ENCODE measurements around the gene MICAL3.
A peak's percentile ranks its signal among the peaks of the same experiment; 100 is the strongest.

MICAL3 gene

DNA sequence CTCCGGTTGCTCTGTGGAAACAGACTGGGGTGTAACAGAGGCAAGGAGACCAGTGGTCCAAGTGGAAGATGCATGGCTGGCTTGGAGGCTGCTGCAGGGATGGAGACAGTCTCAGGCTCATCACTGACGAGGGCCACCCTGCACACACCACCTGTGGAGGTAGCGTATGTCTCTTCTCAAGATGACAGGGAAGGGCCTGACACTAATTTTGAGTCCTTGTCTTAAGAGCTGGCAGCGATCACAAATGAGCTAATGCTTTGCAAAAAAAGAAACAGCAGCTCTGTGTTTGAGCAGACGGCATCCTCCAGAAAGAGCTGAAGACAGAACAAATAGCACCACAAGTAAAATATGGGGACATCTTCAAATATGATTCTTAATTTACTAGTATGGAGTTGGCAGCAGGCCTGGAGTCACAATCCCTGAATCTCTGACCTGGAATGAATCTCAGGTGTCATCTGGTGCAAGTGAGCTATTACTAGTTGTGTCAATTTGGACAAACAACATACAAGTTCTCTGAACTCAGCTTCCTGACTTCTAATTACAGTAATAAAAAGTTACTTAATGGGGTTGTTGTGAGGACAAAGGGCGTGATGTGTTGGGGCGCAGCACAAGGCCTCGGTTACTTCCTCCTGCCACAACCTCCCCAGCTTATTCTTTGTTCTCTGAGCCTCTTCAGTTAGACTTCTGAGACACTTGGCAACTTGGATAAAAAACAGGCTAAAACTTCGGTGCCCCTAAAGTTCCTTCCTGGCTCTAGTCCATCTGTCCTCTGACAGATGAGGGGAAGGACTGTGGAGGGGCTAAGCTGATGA, 154.9 kb downstream of the MICAL3 start:
- DNase-seq (ENCODE audit: low read depth), result no peak

DNA sequence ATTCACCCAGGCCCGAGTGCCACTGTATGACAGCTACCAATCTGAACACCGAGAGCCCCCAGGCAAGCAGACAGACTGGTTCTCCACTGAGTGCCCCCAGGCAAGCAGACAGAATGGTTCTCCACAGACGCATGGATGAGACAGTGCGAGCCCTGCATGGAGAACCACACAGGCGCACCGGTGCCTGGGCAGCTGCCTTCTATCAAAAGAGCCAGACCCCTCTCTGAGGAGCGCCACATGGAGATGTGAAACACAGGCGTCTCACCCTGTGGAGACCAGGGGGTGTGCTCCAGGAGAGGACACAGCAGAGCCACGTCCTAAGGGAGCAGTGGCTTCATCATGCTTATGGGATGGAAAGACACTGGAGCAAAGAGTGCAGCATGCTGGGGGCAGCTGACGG, 155.6 kb downstream of the MICAL3 start:
- DNase-seq (ENCODE audit: low read depth), result no peak

DNA sequence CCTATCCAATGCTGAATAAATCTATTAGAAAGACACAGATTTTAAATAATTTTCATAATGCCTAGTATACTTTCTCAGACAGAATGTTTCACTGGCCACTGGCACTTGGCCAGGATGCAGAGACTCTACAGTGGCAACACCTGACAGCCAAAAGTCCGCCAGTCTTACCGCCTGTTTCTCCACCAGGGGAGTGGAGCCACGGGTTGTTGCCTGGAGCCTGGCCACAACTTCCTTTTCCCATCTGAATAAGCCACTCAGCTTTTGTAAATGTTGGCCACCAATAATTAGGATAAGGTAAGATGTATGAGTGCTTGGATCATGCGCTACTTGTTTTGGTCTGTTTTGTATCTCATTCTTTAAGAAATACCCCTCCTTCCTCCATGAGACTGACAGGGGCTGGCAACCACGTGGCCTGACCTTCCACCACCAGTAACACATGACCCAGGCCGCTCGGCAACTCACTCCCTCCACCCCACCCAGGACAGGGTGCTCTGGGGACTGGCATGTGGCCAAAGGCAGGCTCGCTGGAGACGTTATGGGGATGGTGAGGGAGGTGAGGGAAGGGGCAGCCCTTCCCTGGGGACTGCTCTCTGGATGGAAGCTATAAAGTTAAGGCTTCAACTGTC, 157.1 kb downstream of the MICAL3 start:
- no peak for DNase-seq (ENCODE audit: low read depth)

DNA sequence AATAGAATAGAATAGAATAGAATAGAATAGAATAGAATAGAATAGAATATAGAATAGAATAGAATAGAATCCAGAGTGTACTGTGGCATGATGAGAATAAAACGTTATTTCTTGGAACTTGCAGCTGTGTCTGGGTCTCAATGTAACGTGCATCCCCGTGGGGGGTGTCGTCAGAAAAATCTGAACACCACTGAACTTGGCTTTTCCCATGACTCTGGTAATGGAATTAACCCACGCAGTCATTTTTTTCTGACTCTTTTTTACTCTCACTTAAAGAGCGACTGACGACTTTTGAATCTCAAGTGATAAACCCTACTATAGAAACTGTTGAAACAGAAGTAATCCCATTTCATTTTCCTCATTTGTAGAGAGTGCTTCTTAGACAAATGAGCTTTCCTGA, 157.7 kb downstream of the MICAL3 start:
- no peak for DNase-seq (ENCODE audit: low read depth)

DNA sequence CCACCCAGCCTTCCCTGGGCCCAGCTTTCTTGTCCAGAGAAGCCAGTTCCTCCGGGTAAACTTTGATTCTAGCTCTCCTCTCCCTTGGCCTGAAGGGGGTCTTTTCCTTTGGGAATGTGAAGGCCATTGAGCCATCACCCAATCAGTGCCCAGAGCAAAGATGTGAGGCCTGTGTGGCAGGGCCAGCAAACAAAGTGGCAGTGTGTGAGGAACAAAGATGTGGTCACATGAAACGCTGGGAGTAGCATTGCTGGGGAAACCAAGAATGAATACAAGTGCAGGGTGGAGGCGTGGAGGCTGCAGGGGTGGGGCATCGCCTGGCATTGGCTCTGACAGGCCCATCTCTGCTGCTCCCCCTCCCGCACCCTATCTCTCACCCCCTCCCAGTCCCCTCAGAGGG, 158.2 kb downstream of the MICAL3 start:
- no peak for DNase-seq (ENCODE audit: low read depth)

DNA sequence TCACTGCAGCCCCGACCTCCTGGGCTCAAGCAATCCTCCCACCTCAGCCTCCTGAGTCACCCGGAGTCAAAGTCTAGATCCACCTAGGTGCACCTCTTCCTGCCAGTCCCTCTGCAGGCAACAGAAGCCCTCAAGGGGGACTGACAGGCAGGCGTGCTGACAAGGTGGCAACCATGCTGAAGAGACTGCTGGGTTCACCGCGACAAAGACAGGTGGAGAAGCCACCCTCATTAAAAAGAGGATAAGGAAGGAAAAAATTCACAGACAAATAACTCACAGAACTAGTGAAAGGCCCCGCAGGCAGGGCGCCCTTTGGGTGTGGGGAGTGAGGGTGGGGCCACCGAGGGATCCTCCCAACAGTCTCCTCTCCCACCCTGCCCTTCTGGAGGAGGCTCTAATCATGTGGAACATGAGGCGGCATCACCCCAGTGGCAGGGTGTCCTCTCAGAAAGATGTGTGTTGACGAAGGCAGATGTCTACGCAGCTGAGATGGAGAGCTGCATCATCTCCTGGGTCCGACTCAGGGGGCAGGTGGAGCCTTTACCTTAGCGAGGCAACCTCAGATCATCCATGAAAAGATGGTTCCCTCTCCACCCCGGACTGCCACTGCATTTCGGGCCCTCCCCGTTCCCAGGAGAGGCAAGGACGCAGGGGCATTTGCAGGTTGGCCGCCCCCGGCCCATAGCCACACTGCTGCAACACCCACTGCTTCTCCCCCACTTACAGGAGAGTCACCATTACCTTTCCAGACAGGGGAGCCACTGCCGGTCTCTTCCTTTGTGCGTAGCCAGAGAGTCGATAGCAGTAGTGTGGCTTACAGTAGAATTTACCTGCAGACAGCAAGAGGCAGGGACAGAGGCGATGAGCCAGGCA, 158.9 kb downstream of the MICAL3 start:
- DNase-seq (ENCODE audit: low read depth), result no peak

DNA sequence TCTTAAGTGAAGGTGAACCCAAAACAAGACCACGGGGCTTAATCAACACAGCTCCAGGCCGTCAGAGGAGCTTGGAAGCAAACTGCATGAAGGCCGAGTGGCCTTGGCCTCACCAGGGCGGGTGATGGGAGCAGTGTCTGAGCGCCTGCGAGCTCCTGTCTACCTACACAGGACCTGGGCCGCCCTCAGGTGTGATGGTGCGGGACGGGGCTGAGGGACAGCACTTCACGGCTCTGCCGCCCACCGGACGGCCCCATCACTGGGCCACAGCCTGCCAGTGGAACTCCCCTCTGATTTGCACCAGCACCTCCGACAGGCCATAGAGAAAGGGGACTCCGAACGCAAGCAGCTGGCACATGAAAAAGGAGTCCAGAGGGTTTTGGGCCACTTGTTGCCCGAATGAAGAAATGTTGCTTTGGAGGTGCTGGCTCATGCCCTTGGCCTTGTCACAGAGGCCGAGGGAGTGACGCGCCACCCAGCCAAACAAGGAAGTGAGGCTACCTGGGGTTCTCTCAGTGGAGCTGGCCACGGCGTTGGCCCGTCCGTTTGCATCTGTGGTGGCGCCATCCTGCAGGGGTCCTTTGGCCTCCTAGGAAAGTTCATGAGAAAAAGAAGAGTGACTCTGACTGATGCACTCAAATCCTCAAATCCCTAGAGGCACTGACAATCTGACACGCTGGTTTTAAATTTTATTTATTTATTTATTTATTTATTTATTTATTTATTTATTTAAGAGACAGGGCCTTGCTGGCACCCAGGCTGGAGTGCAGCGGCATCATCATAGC, 159.8 kb downstream of the MICAL3 start:
- DNase-seq (ENCODE audit: low read depth), result no peak

DNA sequence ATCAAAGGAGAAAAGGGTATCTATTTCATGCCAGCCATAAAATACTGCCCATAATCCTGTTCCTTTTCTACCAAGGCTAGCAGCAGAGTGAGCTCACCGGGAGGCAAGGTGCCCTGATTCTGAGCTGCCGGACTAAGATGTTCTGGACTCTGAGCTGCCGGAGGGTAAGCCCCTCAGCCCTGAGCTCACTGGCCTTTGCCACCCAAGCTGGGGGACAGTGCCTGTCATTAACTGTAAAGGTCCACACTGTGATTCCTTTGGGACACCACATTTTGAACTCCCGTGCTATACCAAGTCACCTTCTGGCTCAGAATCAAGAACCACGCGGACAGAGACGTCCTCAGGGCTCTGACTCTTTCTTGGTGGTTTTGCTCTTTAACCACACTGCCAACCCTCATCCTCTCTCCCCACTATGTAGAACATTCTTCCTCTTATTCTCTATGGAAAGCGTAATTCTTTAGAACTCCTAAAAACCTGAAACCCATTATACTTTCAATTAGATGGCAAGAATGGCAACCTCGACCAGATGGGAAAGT, 161.6 kb downstream of the MICAL3 start:
- DNase-seq (ENCODE audit: low read depth), result no peak

DNA sequence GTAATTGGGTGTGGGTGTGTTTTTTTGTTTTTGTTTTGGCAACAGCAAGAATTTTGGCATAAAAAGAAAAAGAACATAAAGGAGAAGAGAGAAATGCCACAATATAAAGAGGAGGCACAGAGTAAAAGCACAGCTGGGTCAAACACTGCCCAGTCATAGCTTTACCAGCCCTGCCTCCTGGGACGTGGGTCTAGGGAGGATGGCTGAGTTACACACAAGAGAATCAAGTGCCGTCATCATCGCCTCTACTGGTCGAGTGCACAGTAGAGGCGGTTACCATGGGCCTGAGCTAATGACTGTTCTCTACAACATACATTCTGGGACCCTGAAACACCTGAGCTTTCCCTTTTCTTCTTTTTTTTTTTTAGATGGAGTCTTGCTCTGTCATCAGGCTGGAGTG, 162.5 kb downstream of the MICAL3 start:
- no peak for DNase-seq (ENCODE audit: low read depth)

DNA sequence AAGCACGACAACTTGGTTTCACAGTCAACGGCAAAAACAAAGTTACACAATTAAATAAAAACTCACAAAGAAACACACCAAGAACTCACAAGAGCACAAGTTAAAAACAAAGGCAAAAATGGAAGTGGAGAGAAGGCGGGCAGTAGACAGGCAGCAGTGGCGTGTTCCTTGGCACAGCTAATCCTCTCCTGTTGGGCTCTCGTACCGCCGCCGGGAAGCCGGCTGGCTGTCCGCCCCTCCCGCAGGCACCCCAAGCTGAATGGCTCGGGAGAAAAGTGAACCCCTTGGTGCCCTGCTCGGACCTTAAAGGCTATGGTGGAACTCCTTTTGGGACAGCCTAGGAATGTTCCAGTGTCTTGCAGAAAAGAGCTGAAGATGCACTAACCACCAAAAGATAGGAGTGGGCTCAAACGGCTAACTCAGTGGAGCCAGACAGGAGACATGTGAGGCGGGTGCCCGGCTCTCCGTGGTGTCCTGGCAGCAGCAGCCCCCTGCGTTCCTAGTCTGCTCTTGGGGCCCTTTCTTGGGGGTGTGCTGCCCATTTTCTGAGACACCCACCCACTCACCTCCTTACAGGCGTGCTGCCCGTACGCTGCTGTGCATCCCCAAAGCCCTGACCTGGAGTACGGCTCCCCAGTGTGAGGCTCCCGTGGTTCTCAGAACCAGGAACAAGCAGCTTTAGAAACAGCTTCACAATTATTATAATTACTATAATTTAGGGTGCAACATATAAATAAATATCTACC, 164.0 kb downstream of the MICAL3 start:
- no peak for DNase-seq (ENCODE audit: low read depth)

DNA sequence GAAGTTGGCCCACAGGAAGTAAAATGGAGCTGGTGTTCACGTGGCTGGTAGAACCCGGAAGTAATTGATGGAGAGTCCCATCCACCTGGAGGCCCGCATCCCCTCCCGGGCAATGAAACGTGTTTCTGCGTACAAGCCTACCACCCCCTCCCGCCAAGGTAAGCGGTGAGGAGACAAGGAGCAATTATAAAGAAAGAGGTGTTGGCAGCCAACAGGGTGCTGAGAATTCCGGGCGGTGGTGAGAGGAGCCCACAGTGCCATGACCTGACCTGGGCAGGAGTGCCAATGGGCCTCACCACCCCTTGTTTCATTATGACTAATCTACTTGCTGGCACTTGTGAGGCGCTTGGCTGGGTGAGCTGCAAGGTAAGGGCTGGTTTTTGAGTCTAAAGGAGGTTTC, 166.3 kb downstream of the MICAL3 start:
- DNase-seq (ENCODE audit: low read depth), result no peak

DNA sequence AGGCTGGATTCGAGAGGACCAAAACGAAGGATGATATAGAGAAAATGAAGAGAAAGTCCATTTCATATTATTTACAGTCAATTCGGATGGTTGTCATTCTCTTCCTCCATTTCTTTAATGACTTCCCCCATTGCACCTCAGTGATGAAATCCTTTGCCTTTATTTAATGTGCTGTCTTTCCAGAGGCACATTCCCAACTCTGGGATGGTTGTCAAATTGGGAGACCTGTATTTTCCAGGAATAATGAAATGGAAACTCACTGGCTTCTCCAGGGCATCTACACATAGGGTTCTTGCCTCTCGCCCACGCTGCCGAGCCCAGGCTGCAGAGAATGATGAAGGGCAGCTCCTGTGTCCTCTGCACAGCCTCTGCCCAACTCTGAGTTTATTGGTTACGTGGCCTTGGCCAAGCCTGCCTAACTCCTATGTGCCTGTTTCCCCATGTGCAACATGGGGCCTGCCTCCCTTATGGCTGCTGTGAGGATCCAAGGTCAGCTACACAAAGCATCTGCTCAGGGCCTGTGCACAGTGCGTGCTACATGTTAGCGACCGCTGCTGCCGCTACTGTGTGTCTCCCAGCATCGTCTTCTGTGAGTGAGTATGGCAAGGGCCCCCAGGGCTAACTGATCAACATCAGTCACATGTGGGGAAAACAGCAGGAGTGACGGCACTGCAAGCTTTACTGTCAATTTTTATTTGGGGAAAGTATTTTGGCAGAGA, 168.6 kb downstream of the MICAL3 start:
- no peak for DNase-seq (ENCODE audit: low read depth)

DNA sequence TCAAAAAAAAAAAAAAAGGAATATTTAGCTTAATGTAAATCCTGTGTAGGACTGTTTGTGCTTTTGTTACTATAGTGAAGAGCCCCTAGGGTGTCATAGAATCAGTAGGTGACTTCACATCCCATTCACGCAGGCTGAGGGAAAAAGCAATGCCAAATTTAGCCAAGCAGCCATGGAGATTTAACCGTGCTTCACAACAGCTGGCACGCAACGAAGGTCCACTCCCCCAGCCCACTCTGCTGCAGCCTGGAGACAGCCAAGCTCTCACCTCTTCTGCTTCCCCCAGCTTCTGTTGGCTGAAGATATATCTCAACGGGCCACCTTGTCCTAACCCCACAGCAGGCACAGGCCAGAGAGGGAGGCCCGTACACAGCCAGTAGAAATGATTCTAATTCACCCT, 171.3 kb downstream of the MICAL3 start:
- no peak for DNase-seq (ENCODE audit: low read depth)

DNA sequence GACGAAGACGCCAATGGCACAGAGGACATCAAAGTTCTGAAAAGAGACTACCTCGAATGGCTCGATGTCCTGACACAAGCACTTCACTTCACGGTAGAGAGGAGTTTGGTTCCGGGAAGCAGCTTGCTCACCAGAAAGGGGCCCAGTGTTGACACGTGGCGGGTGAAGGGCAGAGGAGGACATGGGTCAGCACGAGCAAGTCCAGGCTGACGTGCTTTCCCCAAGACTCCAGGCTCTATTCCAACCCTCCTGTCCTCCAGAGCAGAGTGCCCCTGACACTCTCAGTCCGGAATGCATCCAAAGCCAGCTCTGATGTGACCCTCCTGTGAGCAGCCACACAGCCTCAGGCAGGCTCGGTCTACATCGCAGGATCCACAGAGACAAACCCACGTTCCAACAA, 172.6 kb downstream of the MICAL3 start:
- no peak for DNase-seq (ENCODE audit: low read depth)

DNA sequence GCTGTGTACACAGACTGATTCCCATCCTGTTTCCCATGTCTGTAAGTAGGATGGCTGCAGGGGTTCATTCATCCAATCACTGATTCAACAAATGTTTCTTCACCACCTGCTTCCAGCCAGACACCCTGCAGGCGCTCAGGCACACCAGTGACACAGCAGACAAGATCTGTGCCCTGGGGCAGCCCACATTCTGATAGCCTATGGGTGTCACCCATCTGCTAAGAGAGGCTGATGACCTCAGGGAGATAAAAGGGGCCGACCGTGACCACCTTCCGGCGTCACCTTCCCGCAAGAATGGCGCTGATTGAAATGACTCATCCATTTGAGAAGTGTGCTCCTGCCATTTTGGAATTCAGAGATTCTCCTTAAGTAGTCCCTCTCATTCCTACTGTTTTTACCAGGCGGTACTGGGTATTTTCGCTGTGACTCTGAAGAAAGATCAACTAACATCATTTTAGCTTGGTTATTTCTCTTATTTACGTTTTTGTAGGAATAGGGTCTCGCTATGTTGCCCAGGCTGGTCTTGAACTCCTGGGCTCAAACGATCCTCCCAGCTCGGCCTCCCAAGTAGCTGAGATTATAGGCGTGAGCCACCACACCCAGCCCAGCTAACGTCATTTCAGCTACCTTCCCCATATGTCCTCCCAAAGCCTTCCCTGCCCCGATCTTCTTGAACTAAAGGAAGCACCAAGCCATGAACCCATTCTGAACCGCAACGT, 176.8 kb downstream of the MICAL3 start:
- no peak for DNase-seq (ENCODE audit: low read depth)

DNA sequence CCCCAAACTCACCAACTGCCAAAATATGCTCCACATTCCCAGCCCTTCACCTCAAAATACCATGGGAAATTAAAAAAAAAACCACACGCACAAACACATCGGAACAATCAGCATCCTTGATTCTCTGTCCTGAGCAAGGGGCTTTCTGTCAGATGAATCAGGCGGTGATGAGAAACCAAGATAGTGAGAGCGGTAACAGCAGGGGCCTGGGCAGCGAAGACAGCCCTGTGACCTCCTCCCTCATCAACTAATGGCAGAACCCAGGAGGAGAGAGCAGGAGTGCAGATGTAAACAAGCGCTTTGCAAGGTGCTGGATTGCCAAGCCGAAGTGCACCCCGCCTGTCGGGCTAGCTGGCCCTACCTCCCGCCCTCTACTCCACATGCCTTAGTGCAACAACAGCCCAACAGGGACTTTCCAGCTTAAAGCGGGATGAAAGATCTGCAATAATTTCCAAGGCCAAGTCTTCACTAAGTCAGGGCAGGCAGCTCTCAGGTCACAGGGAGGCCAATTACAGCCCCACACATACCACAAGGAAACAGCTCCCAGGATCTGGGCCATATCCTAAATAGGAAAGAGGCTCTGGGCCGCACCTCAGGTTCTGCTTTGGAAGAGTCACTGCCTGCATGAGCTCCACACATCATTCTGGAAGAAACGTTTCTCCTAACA, 177.9 kb downstream of the MICAL3 start:
- DNase-seq (ENCODE audit: low read depth), result peak; percentile 49

DNA sequence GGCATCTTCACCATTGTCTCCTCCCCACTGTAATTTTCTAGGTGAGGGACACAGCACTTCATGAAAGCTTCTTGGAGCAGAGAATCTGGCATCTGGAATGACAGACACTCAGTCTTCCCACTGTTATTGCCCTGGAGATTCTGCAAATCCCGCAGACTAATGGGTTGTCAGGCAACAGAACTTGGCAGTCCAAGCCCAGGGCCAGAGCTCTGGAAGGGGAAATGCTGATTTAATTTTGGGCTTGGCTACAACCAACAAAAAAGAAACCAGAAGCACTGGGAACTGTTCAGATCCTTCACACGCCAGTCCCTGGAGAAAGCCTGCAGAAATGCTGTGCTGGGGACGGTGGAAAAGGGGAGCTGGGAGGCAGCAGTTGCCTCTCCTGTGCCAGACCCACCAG, 178.6 kb downstream of the MICAL3 start:
- DNase-seq (ENCODE audit: low read depth), result peak; percentile 62

DNA sequence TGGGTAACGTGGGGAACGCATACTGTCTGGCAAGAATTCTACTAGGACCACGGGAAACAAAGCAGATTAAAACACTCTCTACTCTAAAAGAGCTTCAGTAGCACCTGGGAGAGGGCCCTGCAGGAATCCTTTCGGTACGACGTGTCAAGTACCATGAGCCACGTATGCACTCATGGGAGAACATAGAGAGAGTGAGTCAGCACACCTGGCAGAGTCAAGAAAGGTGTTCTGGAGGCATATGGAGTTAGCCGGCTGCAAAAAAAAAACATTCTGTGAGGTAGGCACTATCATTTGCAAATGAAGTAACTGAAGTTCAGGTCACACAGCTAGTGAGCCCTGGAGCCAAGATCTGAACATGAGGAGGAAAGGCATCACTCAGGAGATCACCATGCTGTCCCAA, 179.0 kb downstream of the MICAL3 start:
- no peak for DNase-seq (ENCODE audit: low read depth)

DNA sequence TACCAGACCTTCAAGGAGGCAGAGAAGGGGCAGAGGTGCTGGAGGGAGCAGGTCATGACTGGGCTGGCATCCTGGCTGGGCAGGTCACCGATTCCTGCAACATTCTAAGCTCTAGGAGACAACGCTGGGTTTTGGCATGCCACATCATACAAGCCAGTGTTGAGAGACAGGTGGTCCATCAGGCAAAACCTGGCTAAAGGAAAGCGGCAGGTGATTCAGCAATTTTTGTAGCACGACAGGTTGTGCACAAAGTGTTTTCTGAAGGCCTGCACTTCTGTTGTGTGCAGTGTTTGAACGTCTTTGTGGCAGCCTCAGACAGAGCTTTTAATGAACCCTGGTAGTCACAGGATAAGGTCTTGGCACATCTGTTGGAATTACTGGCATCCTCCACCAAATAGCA, 180.2 kb downstream of the MICAL3 start:
- no peak for DNase-seq (ENCODE audit: low read depth)

All from GM04503 (cell line).